GM12873 (cell line): Measurements from ENCODE around the gene RSL1D1.

ENCODE experiments used
- CTCF ChIP-seq: IDR thresholded peaks from 2 replicates; pipeline ENCODE4 v1.5.1; 2012; ENCODE audit warnings: low read depth, mild to moderate bottlenecking, moderate library complexity, low read length, control low read depth; ENCODE audit not compliant: insufficient read depth; ENCODE audit errors: missing control alignments

The RSL1D1 gene

GRCh38 chr16:11843861-11844260, 7.5 kb downstream of the RSL1D1 start:
- TF ChIP-seq CTCF, result no peak

GRCh38 chr16:11843206-11843605, 8.1 kb downstream of the RSL1D1 start:
- no peak for TF ChIP-seq CTCF

GRCh38 chr16:11841026-11841425, 10.3 kb downstream of the RSL1D1 start:
- no peak for TF ChIP-seq CTCF

- no peak for TF ChIP-seq CTCF
Measured at GRCh38 chr16:11836650-11837244, 14.6 kb downstream of the RSL1D1 start.

- TF ChIP-seq CTCF, result no peak
Measured at GRCh38 chr16:11835891-11836649, 15.3 kb downstream of the RSL1D1 start.

- TF ChIP-seq CTCF, result no peak
Measured at GRCh38 chr16:11835309-11835708, 16.0 kb downstream of the RSL1D1 start.

- no peak for TF ChIP-seq CTCF
Measured at GRCh38 chr16:11833951-11834695, 17.2 kb downstream of the RSL1D1 start.
